ENCODE measurements around the gene MYOG.

DNA sequence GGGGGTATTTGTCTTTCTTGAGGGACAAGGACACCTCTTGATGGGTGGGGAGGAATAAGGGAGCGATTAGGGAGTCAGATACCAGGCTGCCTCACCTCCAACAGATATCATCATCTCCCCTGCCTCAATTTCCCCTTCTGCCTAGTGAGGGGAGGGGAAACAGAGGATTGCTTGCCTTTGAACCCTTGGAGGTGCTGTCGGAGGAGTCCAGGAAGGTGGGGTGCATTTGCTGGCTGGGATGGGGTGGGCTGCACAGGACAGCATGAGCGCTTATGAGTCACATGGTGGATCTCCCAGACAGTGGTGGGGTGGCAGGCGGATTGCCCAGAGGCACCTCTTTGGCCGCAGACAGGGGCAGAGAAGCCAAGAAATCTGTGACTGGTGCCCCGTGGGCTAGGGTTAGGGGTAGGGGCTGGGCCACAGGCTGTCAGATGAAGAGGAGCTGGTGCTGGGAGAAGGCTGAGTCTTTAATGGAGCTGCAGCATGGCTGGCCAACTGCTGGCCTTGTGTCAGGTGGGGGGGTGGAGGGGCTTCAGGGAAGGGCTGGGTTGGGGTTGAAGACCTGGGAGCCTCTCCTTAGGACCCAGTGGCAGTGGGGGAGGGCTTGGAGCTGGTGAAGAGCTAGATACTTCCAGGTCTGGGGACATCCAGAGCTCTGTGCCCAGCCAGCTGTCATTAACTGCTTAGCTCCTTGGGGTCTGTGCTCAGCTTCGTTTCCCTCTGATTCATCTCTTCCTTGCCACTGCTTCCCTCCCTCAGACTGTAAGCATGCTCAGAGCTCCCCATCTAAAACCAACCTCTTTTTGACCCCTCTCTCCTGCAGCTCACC lies 34.7 kb upstream of the MYOG start:
- TF ChIP-seq POLR2A (IDR thresholded peaks at IDR 0.05; ENCODE audit: low read length) (no peak), GATA1 (IDR thresholded peaks at IDR 0.05; ENCODE audit: low read depth, low read length) (no peak)
